Liver (tissue), 9 donors: Measurements from ENCODE around the gene MRAS. TPM values are rescaled to one million over a fixed set of nuclear protein-coding genes. Genes with fewer than 3 reads are reported as not detected.

Source experiments
- DNase-seq: peaks from one replicate; pipeline ENCODE4 v3.0.0-alpha.2; 2017; ENCODE audit warnings: low spot score
- H3K27ac ChIP-seq, 2 donors: one replicate each; pipeline ENCODE4 v1.7.0; 2013; ENCODE audit warnings: inconsistent platforms in 2 of 2, low read length in 2 of 2, control low read depth in 1 of 2, low read depth in 1 of 2, mild to moderate bottlenecking in 1 of 2
- H3K27me3 ChIP-seq, 4 donors: one replicate each; pipeline versions ENCODE4 v1.6.1 to v1.7.0; 2013; ENCODE audit warnings: low read length in 3 of 4, inconsistent platforms in 1 of 4, mild to moderate bottlenecking in 1 of 4, moderate library complexity in 1 of 4; ENCODE audit not compliant: control insufficient read depth in 4 of 4, insufficient read depth in 4 of 4
- H3K36me3 ChIP-seq, 4 donors: one replicate each; pipeline versions ENCODE4 v1.6.1 to v1.7.0; 2013; ENCODE audit warnings: low read length in 3 of 4, mild to moderate bottlenecking in 3 of 4, low read depth in 1 of 4, moderate library complexity in 1 of 4; ENCODE audit not compliant: control insufficient read depth in 4 of 4, insufficient read depth in 3 of 4
- H3K4me1 ChIP-seq, 4 donors: one replicate each; pipeline versions ENCODE4 v1.6.1 to v1.7.0; 2013; ENCODE audit warnings: low read length in 3 of 4, mild to moderate bottlenecking in 3 of 4, moderate library complexity in 1 of 4; ENCODE audit not compliant: control insufficient read depth in 4 of 4, insufficient read depth in 4 of 4
- H3K4me3 ChIP-seq, 3 donors: one replicate each; pipeline versions ENCODE4 v1.6.1 to v1.7.0; 2013; ENCODE audit warnings: low read length in 3 of 3, control low read depth in 1 of 3, low read depth in 1 of 3, mild to moderate bottlenecking in 1 of 3
- H3K9ac ChIP-seq, 2 donors: one replicate each; pipeline ENCODE4 v1.7.0; 2013; ENCODE audit warnings: low read length in 2 of 2, mild to moderate bottlenecking in 2 of 2, moderate library complexity in 2 of 2, control low read depth in 1 of 2, low read depth in 1 of 2
- H3K9me3 ChIP-seq, 4 donors: one replicate each; pipeline versions ENCODE4 v1.6.1 to v1.7.0; 2013; ENCODE audit warnings: low read length in 3 of 4; ENCODE audit not compliant: control insufficient read depth in 4 of 4
- EGR1 ChIP-seq, 2 donors: IDR thresholded peaks; 2 replicates each; pipeline ENCODE4 v1.6.1; 2016 to 2018; ENCODE audit warnings: antibody characterized with exemption in 2 of 2, low read depth in 2 of 2
- FOXA1 ChIP-seq: IDR thresholded peaks from 2 replicates; pipeline ENCODE4 v1.6.1; 2016; ENCODE audit warnings: antibody characterized with exemption
- FOXA2 ChIP-seq: IDR thresholded peaks from 2 replicates; pipeline ENCODE4 v1.6.1; 2016; ENCODE audit warnings: antibody characterized with exemption
- GABPA ChIP-seq, 2 donors: IDR thresholded peaks in 1 of 2; conservative IDR thresholded peaks in 1 of 2; 2 replicates each; pipeline ENCODE4 v1.6.1; 2016; ENCODE audit warnings: antibody characterized with exemption in 2 of 2, mild to moderate bottlenecking in 1 of 2, moderate library complexity in 1 of 2
- HNF4A ChIP-seq, 2 donors: conservative IDR thresholded peaks; 2 replicates each; pipeline ENCODE4 v1.6.1; 2016; ENCODE audit warnings: antibody characterized with exemption in 2 of 2, mild to moderate bottlenecking in 2 of 2
- HNF4G ChIP-seq: IDR thresholded peaks from 2 replicates; pipeline ENCODE4 v1.6.1; 2016; ENCODE audit warnings: antibody characterized with exemption
- JUND ChIP-seq, 2 donors: IDR thresholded peaks; 2 replicates each; pipeline ENCODE4 v1.6.1; 2016; ENCODE audit warnings: antibody characterized with exemption in 2 of 2
- NR2F2 ChIP-seq: IDR thresholded peaks from 2 replicates; pipeline ENCODE4 v1.6.1; 2016; ENCODE audit warnings: antibody characterized with exemption
- RAD21 ChIP-seq, 2 donors: IDR thresholded peaks; 2 replicates each; pipeline ENCODE4 v1.6.1; 2016; ENCODE audit warnings: antibody characterized with exemption in 2 of 2, mild to moderate bottlenecking in 2 of 2
- RXRA ChIP-seq, 2 donors: IDR thresholded peaks; 2 replicates each; pipeline ENCODE4 v1.6.1; 2017 to 2018; ENCODE audit warnings: antibody characterized with exemption in 2 of 2, mild to moderate bottlenecking in 1 of 2
- SP1 ChIP-seq: IDR thresholded peaks from 2 replicates; pipeline ENCODE4 v1.6.1; 2018; ENCODE audit warnings: antibody characterized with exemption, mild to moderate bottlenecking
- TAF1 ChIP-seq: conservative IDR thresholded peaks from 2 replicates; pipeline ENCODE4 v1.6.1; 2016; ENCODE audit warnings: antibody characterized with exemption, mild to moderate bottlenecking
- YY1 ChIP-seq: IDR thresholded peaks from 2 replicates; pipeline ENCODE4 v1.6.1; 2016; ENCODE audit warnings: antibody characterized with exemption, mild to moderate bottlenecking
- WGBS: extraction: QIAGEN DNeasy Blood & Tissue Kit; methylation state at CpG from one replicate; pipeline ENCODE4 v1.1.7; 2013; 5-methylcytosine and 5-hydroxymethylcytosine counted together
- polyA plus RNA-seq, 2 donors: library from polyadenylated mRNA; stranded (reverse) in 1 of 2; unstranded in 1 of 2; fragments of 200-250 nt in 1 of 2; fragments of >200 nt in 1 of 2; fragmentation: Nextera tagmentation in 1 of 2; extraction: Ambion mirVana in 1 of 2; gene quantifications; one replicate each; pipeline versions ENCODE4 v1.2.1 to v1.2.3, GENCODE V29; 2013 to 2015
- total RNA-seq, 2 donors: library from RNA; depleted of rRNA; stranded (reverse); fragments of >200 nt; gene quantifications; one replicate each; pipeline ENCODE4 v1.2.3, GENCODE V29; 2014
- TF ChIP-seq, protein P1 (sequence below): IDR thresholded peaks from 2 replicates; pipeline ENCODE4 v1.6.1; 2016; ENCODE audit warnings: antibody characterized with exemption, mild to moderate bottlenecking
- TF ChIP-seq, protein P2 (sequence below): IDR thresholded peaks from 2 replicates; pipeline ENCODE4 v1.6.1; 2016; ENCODE audit warnings: antibody characterized with exemption
- TF ChIP-seq, protein P3 (sequence below): IDR thresholded peaks from 2 replicates; pipeline ENCODE4 v1.6.1; 2016; ENCODE audit warnings: antibody characterized with exemption
- TF ChIP-seq, protein P4 (sequence below): IDR thresholded peaks from 2 replicates; pipeline ENCODE4 v1.6.1; 2016; ENCODE audit warnings: antibody characterized with exemption
- TF ChIP-seq, protein P5 (sequence below): fragments of 150-350 bp; IDR thresholded peaks from 2 replicates; pipeline ENCODE4 v1.5.1; 2017; ENCODE audit warnings: improper control_type of control experiment, low read depth, low read length; ENCODE audit not compliant: missing input control
- donor health status: healthy.
- donor health status: healthy.
- donor health status: healthy.
- donor health status: healthy.
- donor health status: healthy.

Gene MRAS
- total and polyA plus RNA-seq, 4 donors, result 1.6 to 2.6 (median 1.9) TPM

- Histone ChIP-seq H3K9ac (no peak overlapping the region), H3K4me3 (no peak overlapping the region), H3K27ac (no peak overlapping the region), H3K4me1 (peaks cover 1 to 15% (median 5%) of the 10 kb centered on the region in 4 donors), H3K9me3 (no peaks in the 10 kb centered on the region), H3K36me3 (no peaks in the 10 kb centered on the region), H3K27me3 (no peaks in the 10 kb centered on the region)
- 89% methylated on average over 5 of the region's 5 CpGs for WGBS
- DNase-seq, result no peak
- TF ChIP-seq FOXA2, result no peak
Measured at GRCh38 chr3:138340511-138340910, 7.9 kb upstream of the MRAS start.

GRCh38 chr3:138344754-138345153 is 3.6 kb upstream of the MRAS start:
- H3K4me3 ChIP-seq, result no peak overlapping the region
- H3K9ac ChIP-seq, result no peak overlapping the region
- TF ChIP-seq SP1, result peak; percentile 89
- TF ChIP-seq YY1, result peak; percentile 85
- TF ChIP-seq, protein P1, sequence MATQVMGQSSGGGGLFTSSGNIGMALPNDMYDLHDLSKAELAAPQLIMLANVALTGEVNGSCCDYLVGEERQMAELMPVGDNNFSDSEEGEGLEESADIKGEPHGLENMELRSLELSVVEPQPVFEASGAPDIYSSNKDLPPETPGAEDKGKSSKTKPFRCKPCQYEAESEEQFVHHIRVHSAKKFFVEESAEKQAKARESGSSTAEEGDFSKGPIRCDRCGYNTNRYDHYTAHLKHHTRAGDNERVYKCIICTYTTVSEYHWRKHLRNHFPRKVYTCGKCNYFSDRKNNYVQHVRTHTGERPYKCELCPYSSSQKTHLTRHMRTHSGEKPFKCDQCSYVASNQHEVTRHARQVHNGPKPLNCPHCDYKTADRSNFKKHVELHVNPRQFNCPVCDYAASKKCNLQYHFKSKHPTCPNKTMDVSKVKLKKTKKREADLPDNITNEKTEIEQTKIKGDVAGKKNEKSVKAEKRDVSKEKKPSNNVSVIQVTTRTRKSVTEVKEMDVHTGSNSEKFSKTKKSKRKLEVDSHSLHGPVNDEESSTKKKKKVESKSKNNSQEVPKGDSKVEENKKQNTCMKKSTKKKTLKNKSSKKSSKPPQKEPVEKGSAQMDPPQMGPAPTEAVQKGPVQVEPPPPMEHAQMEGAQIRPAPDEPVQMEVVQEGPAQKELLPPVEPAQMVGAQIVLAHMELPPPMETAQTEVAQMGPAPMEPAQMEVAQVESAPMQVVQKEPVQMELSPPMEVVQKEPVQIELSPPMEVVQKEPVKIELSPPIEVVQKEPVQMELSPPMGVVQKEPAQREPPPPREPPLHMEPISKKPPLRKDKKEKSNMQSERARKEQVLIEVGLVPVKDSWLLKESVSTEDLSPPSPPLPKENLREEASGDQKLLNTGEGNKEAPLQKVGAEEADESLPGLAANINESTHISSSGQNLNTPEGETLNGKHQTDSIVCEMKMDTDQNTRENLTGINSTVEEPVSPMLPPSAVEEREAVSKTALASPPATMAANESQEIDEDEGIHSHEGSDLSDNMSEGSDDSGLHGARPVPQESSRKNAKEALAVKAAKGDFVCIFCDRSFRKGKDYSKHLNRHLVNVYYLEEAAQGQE, result peak; percentile 53
- TF ChIP-seq, protein P2, sequence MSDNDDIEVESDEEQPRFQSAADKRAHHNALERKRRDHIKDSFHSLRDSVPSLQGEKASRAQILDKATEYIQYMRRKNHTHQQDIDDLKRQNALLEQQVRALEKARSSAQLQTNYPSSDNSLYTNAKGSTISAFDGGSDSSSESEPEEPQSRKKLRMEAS, result peak; percentile 61
- peak; percentile 85 for TF ChIP-seq NR2F2
- TF ChIP-seq FOXA2, result peak; percentile 62
- TF ChIP-seq RAD21 (IDR thresholded peaks at IDR 0.05), result peak in 1 of 2 donors; percentile 48
- no peak for TF ChIP-seq FOXA1
- TF ChIP-seq, protein P3, sequence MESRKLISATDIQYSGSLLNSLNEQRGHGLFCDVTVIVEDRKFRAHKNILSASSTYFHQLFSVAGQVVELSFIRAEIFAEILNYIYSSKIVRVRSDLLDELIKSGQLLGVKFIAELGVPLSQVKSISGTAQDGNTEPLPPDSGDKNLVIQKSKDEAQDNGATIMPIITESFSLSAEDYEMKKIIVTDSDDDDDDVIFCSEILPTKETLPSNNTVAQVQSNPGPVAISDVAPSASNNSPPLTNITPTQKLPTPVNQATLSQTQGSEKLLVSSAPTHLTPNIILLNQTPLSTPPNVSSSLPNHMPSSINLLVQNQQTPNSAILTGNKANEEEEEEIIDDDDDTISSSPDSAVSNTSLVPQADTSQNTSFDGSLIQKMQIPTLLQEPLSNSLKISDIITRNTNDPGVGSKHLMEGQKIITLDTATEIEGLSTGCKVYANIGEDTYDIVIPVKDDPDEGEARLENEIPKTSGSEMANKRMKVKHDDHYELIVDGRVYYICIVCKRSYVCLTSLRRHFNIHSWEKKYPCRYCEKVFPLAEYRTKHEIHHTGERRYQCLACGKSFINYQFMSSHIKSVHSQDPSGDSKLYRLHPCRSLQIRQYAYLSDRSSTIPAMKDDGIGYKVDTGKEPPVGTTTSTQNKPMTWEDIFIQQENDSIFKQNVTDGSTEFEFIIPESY, result peak; percentile 59
- peak; percentile 86 to 87 for TF ChIP-seq HNF4A (conservative IDR thresholded peaks at IDR 0.05)
- TF ChIP-seq RXRA (IDR thresholded peaks at IDR 0.05), result peak; percentile 76 to 88
- TF ChIP-seq HNF4G, result no peak
- TF ChIP-seq, protein P4, sequence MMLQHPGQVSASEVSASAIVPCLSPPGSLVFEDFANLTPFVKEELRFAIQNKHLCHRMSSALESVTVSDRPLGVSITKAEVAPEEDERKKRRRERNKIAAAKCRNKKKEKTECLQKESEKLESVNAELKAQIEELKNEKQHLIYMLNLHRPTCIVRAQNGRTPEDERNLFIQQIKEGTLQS, result no peak
- peak in 1 of 2 donors; percentile 62 for TF ChIP-seq JUND (IDR thresholded peaks at IDR 0.05)
- TF ChIP-seq GABPA (IDR thresholded peaks at IDR 0.05 in 1 of 2, conservative IDR thresholded peaks at IDR 0.05 in 1 of 2), result peak in 1 of 2 donors; percentile 21
- TF ChIP-seq, protein P5, sequence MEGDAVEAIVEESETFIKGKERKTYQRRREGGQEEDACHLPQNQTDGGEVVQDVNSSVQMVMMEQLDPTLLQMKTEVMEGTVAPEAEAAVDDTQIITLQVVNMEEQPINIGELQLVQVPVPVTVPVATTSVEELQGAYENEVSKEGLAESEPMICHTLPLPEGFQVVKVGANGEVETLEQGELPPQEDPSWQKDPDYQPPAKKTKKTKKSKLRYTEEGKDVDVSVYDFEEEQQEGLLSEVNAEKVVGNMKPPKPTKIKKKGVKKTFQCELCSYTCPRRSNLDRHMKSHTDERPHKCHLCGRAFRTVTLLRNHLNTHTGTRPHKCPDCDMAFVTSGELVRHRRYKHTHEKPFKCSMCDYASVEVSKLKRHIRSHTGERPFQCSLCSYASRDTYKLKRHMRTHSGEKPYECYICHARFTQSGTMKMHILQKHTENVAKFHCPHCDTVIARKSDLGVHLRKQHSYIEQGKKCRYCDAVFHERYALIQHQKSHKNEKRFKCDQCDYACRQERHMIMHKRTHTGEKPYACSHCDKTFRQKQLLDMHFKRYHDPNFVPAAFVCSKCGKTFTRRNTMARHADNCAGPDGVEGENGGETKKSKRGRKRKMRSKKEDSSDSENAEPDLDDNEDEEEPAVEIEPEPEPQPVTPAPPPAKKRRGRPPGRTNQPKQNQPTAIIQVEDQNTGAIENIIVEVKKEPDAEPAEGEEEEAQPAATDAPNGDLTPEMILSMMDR, result no peak
- TF ChIP-seq EGR1 (IDR thresholded peaks at IDR 0.05; ENCODE audit: low read depth in 2 of 2), result peak in 1 of 2 donors; percentile 45
- TF ChIP-seq TAF1, result no peak
- DNase-seq, result no peak
- peaks cover 1 to 29% (median 14%) of the 10 kb centered on the region in 4 donors for H3K4me1 ChIP-seq
- no peaks in the 10 kb centered on the region for H3K9me3 ChIP-seq
- no peaks in the 10 kb centered on the region for H3K36me3 ChIP-seq
- WGBS, result 28% methylated on average over 1 of the region's 1 CpG
- H3K27me3 ChIP-seq, result no peaks in the 10 kb centered on the region
- no peak overlapping the region for H3K27ac ChIP-seq
